CD4-positive, alpha-beta T cell (primary cell): ENCODE results near the gene SENP6. TPM values are rescaled to one million over a fixed set of nuclear protein-coding genes. Genes with fewer than 3 reads are reported as not detected.

Source experiments
- ATAC-seq: fragments of 200-7000 bp; cut with Tn5 transposase; one replicate; pipeline ENCODE4 v1.10.0; 2022; ENCODE audit warnings: mild to moderate bottlenecking; ENCODE audit not compliant: poor library complexity
- CTCF ChIA-PET: fragments of 350-600 bp; sonication (Branson Sonifier 250); formaldehyde crosslinking; loops from one replicate; lab custom pipeline; 2021; ENCODE audit warnings: antibody characterized with exemption, inconsistent platforms; lab: Charles Lee
- POLR2A ChIA-PET: fragments of 350-600 bp; sonication (Branson Sonifier 250); formaldehyde crosslinking; loops from one replicate; lab custom pipeline; 2021; ENCODE audit warnings: antibody characterized with exemption, inconsistent platforms; lab: Charles Lee
- DNase-seq, 14 experiments: peaks; one replicate each; pipeline ENCODE4 v3.0.0-alpha.2; 2013 to 2020; ENCODE audit warnings: mixed read lengths in 2 of 14
- H3K27ac ChIP-seq, 2 donors: one replicate each; pipeline versions ENCODE4 v1.5.1 to v1.7.0; 2013; ENCODE audit warnings: low read length in 2 of 2, low read depth in 1 of 2, mild to moderate bottlenecking in 1 of 2
- H3K27me3 ChIP-seq, 2 experiments: 1 replicate in 1 of 2; 2 replicates in 1 of 2; pipeline versions ENCODE4 v1.6.1 to v1.7.0; 2013; ENCODE audit warnings: low read length in 2 of 2, control low read depth in 1 of 2, mild to moderate bottlenecking in 1 of 2, moderate library complexity in 1 of 2; ENCODE audit not compliant: insufficient read depth in 2 of 2, control insufficient read depth in 1 of 2
- H3K36me3 ChIP-seq: one replicate; pipeline ENCODE4 v1.6.1; 2013; ENCODE audit warnings: low read length, control low read depth; ENCODE audit not compliant: insufficient read depth
- H3K4me1 ChIP-seq: one replicate; pipeline ENCODE4 v1.6.1; 2013; ENCODE audit warnings: low read length, control low read depth; ENCODE audit not compliant: insufficient read depth
- H3K4me3 ChIP-seq: one replicate; pipeline ENCODE4 v1.5.1; 2013; ENCODE audit warnings: mild to moderate bottlenecking, low read length, moderate library complexity
- H3K9me3 ChIP-seq, 2 experiments: 1 replicate in 1 of 2; 2 replicates in 1 of 2; pipeline versions ENCODE4 v1.6.1 to v1.7.0; 2013; ENCODE audit warnings: low read length in 2 of 2, mild to moderate bottlenecking in 2 of 2, control low read depth in 1 of 2, moderate library complexity in 1 of 2; ENCODE audit not compliant: control insufficient read depth in 1 of 2, insufficient read depth in 1 of 2
- H3K27ac Mint-ChIP-seq: one replicate; pipeline ENCODE4 v1.8.0; 2020; ENCODE audit warnings: mixed read lengths
- H3K27me3 Mint-ChIP-seq: one replicate; pipeline ENCODE4 v1.8.0; 2021; ENCODE audit warnings: mixed read lengths
- H3K36me3 Mint-ChIP-seq: one replicate; pipeline ENCODE4 v1.8.0; 2021; ENCODE audit warnings: low read depth, mixed read lengths
- H3K4me1 Mint-ChIP-seq: one replicate; pipeline ENCODE4 v1.8.0; 2021; ENCODE audit warnings: low read depth, mixed read lengths
- H3K4me3 Mint-ChIP-seq: one replicate; pipeline ENCODE4 v1.8.0; 2020; ENCODE audit warnings: mild to moderate bottlenecking, mixed read lengths
- H3K9me3 Mint-ChIP-seq: one replicate; pipeline ENCODE4 v1.8.0; 2020; ENCODE audit warnings: mixed read lengths
- intact Hi-C, 2 experiments: fragments of 100-400 bp; cut with DNase I in 1 of 2; cut with micrococcal nuclease in 1 of 2; formaldehyde crosslinking; loops; one replicate each; pipeline versions ENCODE4 v1.15.1 to v1.9.0; 2023 to 2025; cut with DNase I, micrococcal nuclease
- total RNA-seq, 174 experiments: library from RNA in 2 of 174; stranded (reverse) in 2 of 174; gene quantifications; one replicate each; pipeline ENCODE4 v1.2.3 and lab custom pipeline; 2021 to 2026
- TF ChIP-seq, protein P1 (sequence below): fragments of 200-600 bp; IDR thresholded peaks from one replicate; pipeline ENCODE4 v1.8.0; 2022; ENCODE audit warnings: antibody characterized with exemption, mild to moderate bottlenecking

SENP6 gene
- total RNA-seq, 2 experiments from 2014 or later = 82.0 to 94.8 TPM

DNA sequence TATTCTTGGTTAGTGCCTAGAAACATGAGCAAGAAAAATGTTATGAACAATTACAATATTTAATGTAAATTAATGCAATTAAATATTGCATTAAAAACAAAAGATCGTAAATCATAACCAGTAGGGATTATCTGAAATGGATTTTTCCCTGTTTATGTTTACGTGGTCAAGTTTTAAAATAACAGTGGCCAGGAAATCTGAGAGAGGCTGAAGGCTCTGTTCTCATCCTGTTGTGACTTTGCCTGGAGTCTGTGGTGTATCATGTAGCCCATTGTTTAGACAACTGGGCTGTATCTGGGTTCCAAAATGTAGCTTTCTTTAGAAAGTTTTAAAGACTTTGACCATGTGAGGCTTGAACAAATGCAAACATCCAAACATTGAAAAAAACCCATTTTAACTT is 149.8 kb downstream of the SENP6 start:
- no peaks in the 10 kb centered on the region for H3K36me3 ChIP-seq
- Mint-ChIP-seq H3K9me3 (no peaks in the 10 kb centered on the region), H3K4me3 (no peak overlapping the region), H3K27ac (no peak overlapping the region), H3K4me1 (peaks cover 10% of the 10 kb centered on the region), H3K27me3 (peaks cover 72% of the 10 kb centered on the region), H3K36me3 (peaks cover 5% of the 10 kb centered on the region)
- POLR2A ChIA-PET = no interaction called here
- peaks cover 0 to 5% of the 10 kb centered on the region in 2 experiments for H3K9me3 ChIP-seq
- CTCF ChIA-PET = no interaction called here
- ATAC-seq = no peak
- peaks cover 8% of the 10 kb centered on the region for H3K4me1 ChIP-seq
- TF ChIP-seq, protein P1, sequence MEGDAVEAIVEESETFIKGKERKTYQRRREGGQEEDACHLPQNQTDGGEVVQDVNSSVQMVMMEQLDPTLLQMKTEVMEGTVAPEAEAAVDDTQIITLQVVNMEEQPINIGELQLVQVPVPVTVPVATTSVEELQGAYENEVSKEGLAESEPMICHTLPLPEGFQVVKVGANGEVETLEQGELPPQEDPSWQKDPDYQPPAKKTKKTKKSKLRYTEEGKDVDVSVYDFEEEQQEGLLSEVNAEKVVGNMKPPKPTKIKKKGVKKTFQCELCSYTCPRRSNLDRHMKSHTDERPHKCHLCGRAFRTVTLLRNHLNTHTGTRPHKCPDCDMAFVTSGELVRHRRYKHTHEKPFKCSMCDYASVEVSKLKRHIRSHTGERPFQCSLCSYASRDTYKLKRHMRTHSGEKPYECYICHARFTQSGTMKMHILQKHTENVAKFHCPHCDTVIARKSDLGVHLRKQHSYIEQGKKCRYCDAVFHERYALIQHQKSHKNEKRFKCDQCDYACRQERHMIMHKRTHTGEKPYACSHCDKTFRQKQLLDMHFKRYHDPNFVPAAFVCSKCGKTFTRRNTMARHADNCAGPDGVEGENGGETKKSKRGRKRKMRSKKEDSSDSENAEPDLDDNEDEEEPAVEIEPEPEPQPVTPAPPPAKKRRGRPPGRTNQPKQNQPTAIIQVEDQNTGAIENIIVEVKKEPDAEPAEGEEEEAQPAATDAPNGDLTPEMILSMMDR = no peak
- H3K4me3 ChIP-seq = no peak overlapping the region
- no peak overlapping the region for H3K27ac ChIP-seq
- DNase-seq = no peak
- H3K27me3 ChIP-seq = peaks cover 11 to 38% of the 10 kb centered on the region in 2 experiments
- intact Hi-C loops = no loop called here

DNA sequence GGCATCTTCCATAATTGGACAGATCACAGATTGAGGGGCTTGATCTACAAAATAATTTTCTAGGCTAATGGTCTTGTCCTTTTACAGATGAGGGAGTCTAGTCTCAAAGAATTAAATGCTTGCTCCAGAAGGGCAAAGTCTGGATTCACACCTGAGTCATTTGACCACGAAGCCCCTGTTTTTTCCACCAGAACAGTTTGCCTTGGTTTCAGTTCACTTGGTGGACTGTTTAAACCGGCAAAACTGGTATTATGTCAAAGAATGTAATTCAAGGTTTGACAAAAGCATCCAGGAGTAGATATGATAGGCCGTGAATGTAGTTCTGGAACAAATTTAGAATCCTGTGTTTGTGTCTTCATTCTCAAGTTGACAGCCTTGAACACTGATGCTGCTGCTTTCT is 150.7 kb downstream of the SENP6 start:
- Mint-ChIP-seq H3K4me1 (peaks cover 10% of the 10 kb centered on the region), H3K36me3 (peaks cover 5% of the 10 kb centered on the region), H3K4me3 (no peak overlapping the region), H3K27me3 (peaks cover 71% of the 10 kb centered on the region), H3K27ac (no peak overlapping the region), H3K9me3 (no peaks in the 10 kb centered on the region)
- intact Hi-C loops = no loop called here
- TF ChIP-seq, protein P1 = no peak
- H3K4me1 ChIP-seq = peaks cover 8% of the 10 kb centered on the region
- POLR2A ChIA-PET = no interaction called here
- H3K27me3 ChIP-seq = peaks cover 8 to 34% of the 10 kb centered on the region in 2 experiments
- CTCF ChIA-PET = no interaction called here
- no peaks in the 10 kb centered on the region for H3K36me3 ChIP-seq
- no peak overlapping the region for H3K4me3 ChIP-seq
- peaks cover 0 to 5% of the 10 kb centered on the region in 2 experiments for H3K9me3 ChIP-seq
- no peak overlapping the region for H3K27ac ChIP-seq
- DNase-seq = no peak
- no peak for ATAC-seq

DNA sequence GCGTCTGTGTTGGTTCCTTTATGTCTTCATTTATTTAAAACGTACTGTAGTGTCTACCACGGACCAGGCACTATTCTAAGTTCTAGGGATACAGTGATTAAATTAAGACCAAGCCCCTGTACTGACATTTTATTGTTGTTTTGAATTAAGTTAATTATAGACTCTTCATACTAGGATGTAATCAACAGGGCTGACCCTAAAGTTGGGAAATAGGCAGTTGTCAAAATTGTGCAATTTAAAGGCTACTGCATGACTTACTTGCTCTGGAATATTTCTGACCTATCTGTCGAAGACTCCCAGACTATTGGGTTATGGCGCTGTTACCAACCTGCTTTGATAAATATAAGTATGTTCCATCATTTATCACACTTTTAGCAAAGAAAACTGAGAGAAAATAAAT is 154.0 kb downstream of the SENP6 start:
- H3K9me3 Mint-ChIP-seq = no peaks in the 10 kb centered on the region
- ChIA-PET CTCF (no interaction called here), POLR2A (no interaction called here)
- H3K27me3 Mint-ChIP-seq = peaks cover 69% of the 10 kb centered on the region
- ATAC-seq (no peak), DNase-seq (no peak)
- H3K27me3 ChIP-seq = peaks cover under 1 to 17% of the 10 kb centered on the region in 2 experiments
- no peaks in the 10 kb centered on the region for H3K4me1 ChIP-seq
- H3K9me3 ChIP-seq = no peaks in the 10 kb centered on the region
- H3K27ac Mint-ChIP-seq = no peak overlapping the region
- H3K4me3 ChIP-seq = no peak overlapping the region
- no peaks in the 10 kb centered on the region for H3K4me1 Mint-ChIP-seq
- no peaks in the 10 kb centered on the region for H3K36me3 Mint-ChIP-seq
- intact Hi-C loops = no loop called here
- H3K27ac ChIP-seq = no peak overlapping the region
- no peak overlapping the region for H3K4me3 Mint-ChIP-seq
- TF ChIP-seq, protein P1 = no peak
- no peaks in the 10 kb centered on the region for H3K36me3 ChIP-seq
